Progenitor cell of endocrine pancreas (in vitro differentiated cells): ENCODE results near the gene TACR1. TPM values are rescaled to one million over a fixed set of nuclear protein-coding genes. Genes with fewer than 3 reads are reported as not detected.
"Not testable (repeated sequence)": the region's sequence is repeated elsewhere in the genome, so short reads cannot be mapped to it uniquely, and the experiment has no call there.

ENCODE experiments used
- DNase-seq: peaks from one replicate; pipeline ENCODE4 v3.0.0; 2021; ENCODE audit warnings: low spot score; ENCODE audit not compliant: unreplicated experiment
- H3K27ac Mint-ChIP-seq: 2 replicates; pipeline ENCODE4 v1.8.0; 2021; ENCODE audit warnings: mild to moderate bottlenecking, moderate library complexity, mixed read lengths
- H3K27me3 Mint-ChIP-seq: 2 replicates; pipeline ENCODE4 v1.8.0; 2021; ENCODE audit warnings: mixed read lengths
- H3K36me3 Mint-ChIP-seq: 2 replicates; pipeline ENCODE4 v1.8.0; 2022; ENCODE audit warnings: mixed read lengths; ENCODE audit not compliant: insufficient read depth
- H3K4me1 Mint-ChIP-seq: 2 replicates; pipeline ENCODE4 v1.8.0; 2021; ENCODE audit warnings: low read depth, mixed read lengths
- H3K4me3 Mint-ChIP-seq: 2 replicates; pipeline ENCODE4 v1.8.0; 2021; ENCODE audit warnings: low read depth, mild to moderate bottlenecking, moderate library complexity, mixed read lengths
- H3K9me3 Mint-ChIP-seq: 2 replicates; pipeline ENCODE4 v1.8.0; 2021; ENCODE audit warnings: low read depth, mixed read lengths
- CTCF ChIP-seq: fragments of 200-600 bp; sonication (generic); IDR thresholded peaks from one replicate; pipeline ENCODE4 v1.5.0; 2021; ENCODE audit warnings: antibody characterized with exemption, mild to moderate bottlenecking; ENCODE audit not compliant: unreplicated experiment
- total RNA-seq: library from RNA; stranded (reverse); gene quantifications from 2 replicates; pipeline ENCODE4 v1.2.1, GENCODE V29; 2021

Gene TACR1
- total RNA-seq, 1 donor from 2014 or later = 0.55 TPM

- no peak for DNase-seq
- Mint-ChIP-seq H3K4me3 (no peak overlapping the region), H3K36me3 (no peaks in the 10 kb centered on the region), H3K27ac (no peak overlapping the region), H3K4me1 (peaks cover 4% of the 10 kb centered on the region), H3K9me3 (no peaks in the 10 kb centered on the region), H3K27me3 (peaks cover 3% of the 10 kb centered on the region)
- TF ChIP-seq CTCF = no peak
Observed at GRCh38 chr2:75162259-75162658, 37.1 kb downstream of the TACR1 start.

- H3K27me3 Mint-ChIP-seq = no peaks in the 10 kb centered on the region
- peaks cover 2% of the 10 kb centered on the region for H3K9me3 Mint-ChIP-seq
- H3K4me1 Mint-ChIP-seq = peaks cover 26% of the 10 kb centered on the region
- H3K4me3 Mint-ChIP-seq = no peak overlapping the region
- no peaks in the 10 kb centered on the region for H3K36me3 Mint-ChIP-seq
- no peak for TF ChIP-seq CTCF
- DNase-seq = no peak
- no peak overlapping the region for H3K27ac Mint-ChIP-seq
Observed at GRCh38 chr2:75157435-75157834, 41.9 kb downstream of the TACR1 start.

GRCh38 chr2:75155115-75155514, 44.2 kb downstream of the TACR1 start:
- no peak for DNase-seq
- H3K4me1 Mint-ChIP-seq = peaks cover 28% of the 10 kb centered on the region
- no peak overlapping the region for H3K4me3 Mint-ChIP-seq
- H3K36me3 Mint-ChIP-seq = peaks cover 3% of the 10 kb centered on the region
- H3K27me3 Mint-ChIP-seq = no peaks in the 10 kb centered on the region
- TF ChIP-seq CTCF = no peak
- H3K27ac Mint-ChIP-seq = peak overlapping the region; percentile 84
- H3K9me3 Mint-ChIP-seq = peaks cover 3% of the 10 kb centered on the region

GRCh38 chr2:75153221-75153620, 46.1 kb downstream of the TACR1 start:
- H3K4me1 Mint-ChIP-seq = peaks cover 26% of the 10 kb centered on the region

GRCh38 chr2:75152243-75152642, 47.1 kb downstream of the TACR1 start:
- Mint-ChIP-seq H3K9me3 (peaks cover 15% of the 10 kb centered on the region), H3K4me1 (peaks cover 26% of the 10 kb centered on the region)
- H3K27me3 Mint-ChIP-seq, DNase-seq, H3K36me3 Mint-ChIP-seq, H3K27ac Mint-ChIP-seq, H3K4me3 Mint-ChIP-seq: not testable (repeated sequence)

More at GRCh38 chr2:75153221-75153620, 46.1 kb downstream of the TACR1 start:
- Mint-ChIP-seq H3K27me3 (no peaks in the 10 kb centered on the region), H3K9me3 (peaks cover 15% of the 10 kb centered on the region), H3K4me3 (no peak overlapping the region), H3K27ac (no peak overlapping the region), H3K36me3 (peaks cover 5% of the 10 kb centered on the region)
- no peak for DNase-seq
- no peak for TF ChIP-seq CTCF

- DNase-seq, H3K27ac Mint-ChIP-seq, H3K4me3 Mint-ChIP-seq, H3K4me1 Mint-ChIP-seq, H3K27me3 Mint-ChIP-seq, H3K36me3 Mint-ChIP-seq: not testable (repeated sequence)
- H3K9me3 Mint-ChIP-seq = peaks cover 15% of the 10 kb centered on the region
Observed at GRCh38 chr2:75147884-75148283, 51.4 kb downstream of the TACR1 start.
